Fibroblast of pulmonary artery (primary cell): Measurements from ENCODE around the gene AFF2.

Experiments
- DNase-seq: peaks from one replicate; pipeline ENCODE4 v3.0.0-alpha.2; 2010; ENCODE audit warnings: low read depth
- H3K4me3 ChIP-seq: replicated peaks from 2 replicates; pipeline ENCODE4 v1.5.1; 2011; ENCODE audit warnings: low read depth, mild to moderate bottlenecking, control low read depth, low read length, moderate library complexity
- TF ChIP-seq, protein P1 (sequence below): IDR thresholded peaks from 2 replicates; pipeline ENCODE4 v1.5.1; 2011; ENCODE audit warnings: mild to moderate bottlenecking, control low read depth, low read length, inconsistent platforms; ENCODE audit errors: missing control alignments

AFF2 gene

GRCh38 chrX:148961985-148962384 lies 461.6 kb downstream of the AFF2 start:
- TF ChIP-seq, protein P1, sequence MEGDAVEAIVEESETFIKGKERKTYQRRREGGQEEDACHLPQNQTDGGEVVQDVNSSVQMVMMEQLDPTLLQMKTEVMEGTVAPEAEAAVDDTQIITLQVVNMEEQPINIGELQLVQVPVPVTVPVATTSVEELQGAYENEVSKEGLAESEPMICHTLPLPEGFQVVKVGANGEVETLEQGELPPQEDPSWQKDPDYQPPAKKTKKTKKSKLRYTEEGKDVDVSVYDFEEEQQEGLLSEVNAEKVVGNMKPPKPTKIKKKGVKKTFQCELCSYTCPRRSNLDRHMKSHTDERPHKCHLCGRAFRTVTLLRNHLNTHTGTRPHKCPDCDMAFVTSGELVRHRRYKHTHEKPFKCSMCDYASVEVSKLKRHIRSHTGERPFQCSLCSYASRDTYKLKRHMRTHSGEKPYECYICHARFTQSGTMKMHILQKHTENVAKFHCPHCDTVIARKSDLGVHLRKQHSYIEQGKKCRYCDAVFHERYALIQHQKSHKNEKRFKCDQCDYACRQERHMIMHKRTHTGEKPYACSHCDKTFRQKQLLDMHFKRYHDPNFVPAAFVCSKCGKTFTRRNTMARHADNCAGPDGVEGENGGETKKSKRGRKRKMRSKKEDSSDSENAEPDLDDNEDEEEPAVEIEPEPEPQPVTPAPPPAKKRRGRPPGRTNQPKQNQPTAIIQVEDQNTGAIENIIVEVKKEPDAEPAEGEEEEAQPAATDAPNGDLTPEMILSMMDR: no peak
- no peak overlapping the region for H3K4me3 ChIP-seq
- no peak for DNase-seq

- DNase-seq: no peak
- H3K4me3 ChIP-seq: no peak overlapping the region
- TF ChIP-seq, protein P1: no peak
Measured at GRCh38 chrX:148976571-148977400, 476.4 kb downstream of the AFF2 start.

DNA sequence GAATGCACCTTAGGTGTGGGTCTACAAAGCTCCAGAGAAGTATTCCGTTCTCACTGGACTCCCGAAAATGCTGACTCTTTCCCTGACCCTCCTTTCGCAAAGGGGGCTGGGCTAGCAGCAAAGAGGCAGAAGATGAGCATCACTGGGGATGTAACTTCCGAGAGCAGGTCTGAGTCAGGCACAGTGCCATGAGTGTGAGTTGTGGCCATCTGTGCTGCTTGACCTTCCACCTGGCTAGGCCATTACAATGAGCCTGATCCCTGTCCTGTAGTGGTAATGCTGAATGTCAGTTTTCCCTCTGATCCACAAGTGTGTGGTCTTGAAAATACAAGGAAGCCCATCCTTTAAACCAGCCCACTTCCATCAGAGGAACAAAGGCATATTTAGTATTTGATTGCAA lies 479.4 kb downstream of the AFF2 start:
- TF ChIP-seq, protein P1: no peak
- DNase-seq: no peak

GRCh38 chrX:148984238-148984637 lies 483.8 kb downstream of the AFF2 start:
- no peak overlapping the region for H3K4me3 ChIP-seq
- no peak for DNase-seq
- TF ChIP-seq, protein P1: no peak

More for the DNA sequence above, 479.4 kb downstream of the AFF2 start:
- H3K4me3 ChIP-seq: no peak overlapping the region

- TF ChIP-seq, protein P1: no peak
- no peak overlapping the region for H3K4me3 ChIP-seq
- no peak for DNase-seq
Measured at GRCh38 chrX:148991502-148991901, 491.1 kb downstream of the AFF2 start.

- TF ChIP-seq, protein P1: no peak
- no peak overlapping the region for H3K4me3 ChIP-seq
- no peak for DNase-seq
Measured at GRCh38 chrX:148995661-148996060, 495.2 kb downstream of the AFF2 start.

DNA sequence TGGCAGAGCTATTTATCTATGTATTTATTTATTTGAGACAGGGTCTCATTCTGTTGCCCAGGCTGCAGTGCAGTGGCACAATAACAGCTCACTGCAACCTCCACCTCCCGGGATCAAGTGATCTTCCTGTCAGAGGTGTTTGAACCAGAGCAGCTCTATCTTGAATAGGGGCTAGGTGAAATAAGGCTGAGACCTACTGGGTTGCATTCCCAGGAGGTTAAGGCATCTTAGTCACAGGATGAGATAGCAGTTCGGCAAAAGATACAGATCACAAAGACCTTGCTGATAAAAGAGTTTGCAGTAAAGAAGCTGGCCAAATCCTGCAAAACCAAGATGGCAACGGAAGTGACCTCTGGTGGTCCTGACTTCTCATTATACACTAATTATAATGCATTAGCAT lies 501.9 kb downstream of the AFF2 start:
- TF ChIP-seq, protein P1: no peak
- H3K4me3 ChIP-seq: no peak overlapping the region
- no peak for DNase-seq
